Umbilical cord (tissue), 2 donors: ENCODE measurements around the gene SFT2D3. TPM values are rescaled to one million over a fixed set of nuclear protein-coding genes. Genes with fewer than 3 reads are reported as not detected.

Source experiments
- DNase-seq: peaks from one replicate; pipeline ENCODE4 v3.0.0-alpha.2; 2015; ENCODE audit warnings: low spot score
- total RNA-seq: library from RNA; depleted of rRNA; stranded (reverse); fragments of >200 nt; gene quantifications from one replicate; pipeline ENCODE4 v1.2.3, GENCODE V29; 2014; ENCODE audit warnings: low replicate concordance; ENCODE audit not compliant: insufficient read depth

The SFT2D3 gene
- total RNA-seq, 1 donor from 2014 or later, result 7.0 TPM

- no peak for DNase-seq
Observed at GRCh38 chr2:127681288-127681804, 20.0 kb upstream of the SFT2D3 start.

GRCh38 chr2:127681976-127682857 is 19.1 kb upstream of the SFT2D3 start:
- peak; percentile 84 for DNase-seq

DNA sequence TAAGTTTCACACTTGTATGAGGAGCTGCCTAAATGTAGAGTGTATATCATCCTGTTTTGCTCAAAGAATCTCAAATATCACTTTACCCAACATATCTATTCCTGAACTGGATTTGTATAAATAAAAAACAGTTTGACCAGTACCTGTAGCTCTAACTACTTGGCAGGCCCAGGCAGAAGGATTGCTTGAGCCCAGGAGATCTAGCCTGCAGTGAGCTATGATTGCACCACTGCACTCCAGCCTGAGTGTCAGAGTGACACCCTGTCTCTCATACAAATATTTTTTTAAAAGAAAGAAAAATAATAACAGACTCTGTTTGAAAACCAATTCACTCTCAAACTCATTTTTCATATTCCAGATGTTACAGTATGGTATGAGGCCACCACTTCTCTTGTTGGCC is 18.2 kb upstream of the SFT2D3 start:
- no peak for DNase-seq

- DNase-seq, result peak; percentile 73
Observed at GRCh38 chr2:127683757-127684156, 17.5 kb upstream of the SFT2D3 start.

DNA sequence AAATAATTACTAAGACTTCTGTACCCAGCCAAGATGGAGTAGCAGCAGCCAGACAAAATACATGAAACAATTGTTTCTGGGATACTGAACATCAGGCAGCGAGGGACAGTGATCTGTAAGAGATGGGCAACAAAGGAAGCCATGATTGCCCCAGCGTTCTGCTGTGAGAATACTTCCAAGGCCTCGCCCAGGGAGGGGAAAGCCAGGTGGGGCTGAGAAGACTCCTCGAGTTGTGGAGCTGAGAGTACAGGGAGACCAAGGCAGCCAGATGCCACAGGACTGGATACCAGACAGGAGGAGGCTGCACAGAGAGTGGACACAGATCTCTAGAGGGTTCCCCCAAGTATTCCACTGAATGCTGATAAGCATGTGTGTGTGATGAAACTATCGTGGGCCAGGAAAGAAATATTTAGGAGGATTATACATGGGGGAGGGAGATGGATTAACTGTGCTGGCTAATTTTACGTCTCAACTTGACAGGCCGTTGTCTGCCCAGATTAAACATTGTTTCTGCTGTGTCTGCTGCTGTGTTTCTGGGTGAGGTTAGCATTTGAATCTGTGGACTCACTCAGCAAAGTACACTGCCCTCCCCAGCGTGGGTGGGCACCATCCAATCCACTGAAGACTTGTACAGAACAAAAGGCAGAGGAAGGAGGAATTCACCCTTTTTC is 15.8 kb upstream of the SFT2D3 start:
- DNase-seq, result peak; percentile 70

DNA sequence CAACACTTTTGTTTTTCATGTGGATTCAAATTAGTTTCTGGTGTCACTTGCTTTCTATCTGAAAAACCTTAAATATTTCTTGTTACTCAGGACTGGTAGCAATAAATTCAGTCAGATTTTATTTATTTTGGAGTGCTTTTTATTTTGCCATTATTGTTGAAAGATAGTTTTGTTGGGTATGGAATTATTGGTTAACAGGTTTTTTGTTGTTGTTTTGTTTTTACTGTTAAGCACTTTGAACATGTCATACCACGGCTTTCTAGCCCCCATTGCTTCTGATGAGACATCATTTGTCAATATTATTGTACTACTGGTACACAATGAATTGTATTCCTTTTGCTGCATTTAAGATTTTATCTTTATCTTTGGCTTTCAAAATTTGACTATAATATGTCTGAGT is 12.9 kb upstream of the SFT2D3 start:
- no peak for DNase-seq

DNA sequence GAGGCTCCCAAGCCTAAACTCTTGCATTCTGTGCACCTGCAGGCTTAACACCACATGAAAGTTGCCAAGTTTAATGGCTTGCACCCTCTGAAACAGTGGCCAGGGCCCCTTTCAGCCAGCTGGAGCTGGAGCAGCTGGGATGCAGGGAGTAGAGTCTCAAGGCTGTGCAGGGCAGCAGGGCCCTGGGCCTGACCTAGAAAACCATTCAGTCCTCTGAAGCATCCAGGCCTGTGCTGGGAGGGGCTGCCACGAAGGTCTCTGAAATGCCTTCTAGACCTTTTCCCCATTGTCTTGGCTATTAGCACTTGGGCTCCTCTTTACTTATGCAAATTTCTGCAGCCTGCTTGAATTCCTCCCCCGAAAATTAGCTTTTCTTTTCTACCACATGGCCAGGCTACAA is 10.6 kb upstream of the SFT2D3 start:
- no peak for DNase-seq

DNA sequence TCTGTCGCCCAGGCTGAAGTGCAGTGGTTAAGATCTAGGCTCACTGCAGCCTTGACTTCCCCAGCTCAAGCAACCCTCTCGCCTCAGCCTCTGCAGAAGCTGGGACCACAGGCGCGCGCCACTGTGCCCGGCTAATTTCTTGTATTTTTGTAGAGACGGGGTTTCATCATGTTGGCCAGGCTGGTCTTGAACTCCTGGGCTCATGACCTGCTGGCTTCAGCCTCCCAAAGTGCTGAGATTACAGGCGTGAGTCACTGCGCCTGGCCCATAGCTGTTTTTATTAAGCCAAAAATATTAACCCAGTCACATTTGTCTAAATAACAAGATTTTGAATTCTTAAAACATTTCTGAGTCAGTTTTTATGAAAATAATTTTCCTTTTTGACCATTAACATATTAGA is 6.3 kb upstream of the SFT2D3 start:
- DNase-seq, result no peak

- DNase-seq, result peak; percentile 62
Observed at GRCh38 chr2:127695491-127696472, 5.5 kb upstream of the SFT2D3 start.

DNA sequence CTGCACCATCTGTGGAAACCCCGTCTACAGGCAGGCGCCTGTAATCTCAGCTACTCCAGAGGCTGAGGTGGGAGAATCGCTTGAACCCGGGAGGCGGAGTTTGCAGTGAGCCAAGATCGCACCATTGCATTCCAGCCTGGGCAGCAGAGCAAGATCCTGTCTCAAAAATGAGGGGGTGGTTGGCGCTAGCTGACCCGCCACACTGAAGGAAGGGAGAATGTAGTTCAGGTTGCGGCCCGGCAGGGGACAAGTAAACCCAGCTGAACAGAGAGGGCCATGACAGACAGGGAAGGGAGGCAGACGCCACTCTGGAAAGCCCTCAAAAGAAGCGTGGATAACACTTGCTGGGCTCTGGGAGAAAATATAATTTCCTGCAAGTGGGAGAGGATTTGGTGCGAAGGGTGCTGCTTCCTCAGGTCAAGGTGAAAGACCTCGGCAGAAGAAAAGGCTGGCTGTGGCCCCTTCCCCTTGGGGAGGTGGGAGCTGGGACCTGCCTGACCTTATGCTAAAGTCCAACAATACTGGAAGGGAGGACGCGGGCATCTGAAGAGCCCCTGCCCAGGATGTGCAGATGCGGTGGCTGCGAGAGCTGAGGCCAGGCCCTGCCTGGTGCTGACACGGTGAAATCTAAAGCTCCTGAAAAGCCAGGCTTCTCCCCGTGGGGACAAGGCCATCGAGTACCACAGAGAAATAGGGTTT is 3.7 kb upstream of the SFT2D3 start:
- DNase-seq, result no peak

- no peak for DNase-seq
Observed at GRCh38 chr2:127698553-127699355, 2.5 kb upstream of the SFT2D3 start.

DNA sequence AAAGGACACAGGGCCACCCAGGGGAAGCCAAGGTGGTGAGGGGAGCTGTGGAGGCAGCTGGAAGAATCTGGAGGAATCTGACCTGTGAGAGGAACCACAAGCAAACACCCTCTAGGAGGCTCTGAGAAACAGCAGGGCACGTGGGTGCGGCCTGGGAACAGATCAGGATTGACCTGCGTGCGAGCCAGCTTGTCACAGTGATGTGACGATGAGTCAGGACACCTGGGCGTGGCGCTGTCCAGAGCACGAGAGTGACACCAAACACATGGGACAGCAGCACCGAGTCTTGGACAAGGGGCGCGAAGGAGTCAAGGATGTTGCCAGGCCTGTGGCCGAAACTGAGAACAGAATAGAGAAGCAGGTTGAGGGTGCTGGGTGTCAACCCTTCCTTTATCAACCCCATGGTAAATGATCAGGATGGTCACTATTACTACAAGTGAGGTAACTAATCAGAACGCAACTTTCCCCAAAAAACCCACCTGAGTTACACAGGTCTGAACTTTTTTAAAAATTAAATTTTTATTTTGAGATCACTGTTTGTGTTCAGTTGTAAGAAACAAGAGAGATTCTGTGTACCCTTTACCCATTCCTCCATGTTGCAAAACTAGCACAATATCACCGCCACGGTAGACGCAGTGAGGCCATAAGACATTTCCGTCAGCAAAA is 637 bp upstream of the SFT2D3 start:
- no peak for DNase-seq

- DNase-seq, result peak; percentile 81
Observed at GRCh38 chr2:127701651-127702394, 526 bp downstream of the SFT2D3 start.

- DNase-seq, result no peak
Observed at GRCh38 chr2:127702395-127703009, 1.2 kb downstream of the SFT2D3 start.

DNA sequence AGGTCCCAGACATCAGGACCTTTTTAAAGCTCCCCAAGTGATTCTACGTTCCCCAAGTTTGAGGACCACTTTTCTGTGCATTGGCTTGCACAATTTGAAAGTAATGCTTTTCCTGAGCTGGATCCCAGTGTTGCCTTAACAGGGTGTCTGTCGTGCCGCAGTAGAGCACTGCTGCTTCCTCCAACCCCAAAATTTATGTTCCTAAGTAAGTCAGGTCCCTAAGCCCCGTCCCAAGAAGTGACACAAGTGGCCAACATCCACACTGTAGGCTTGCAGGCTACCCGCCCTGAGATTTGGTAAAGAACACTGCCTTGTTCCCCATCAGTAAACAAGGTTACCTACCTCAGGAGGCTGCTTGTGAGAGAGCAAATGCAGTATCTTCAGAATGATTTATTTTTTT is 2.0 kb downstream of the SFT2D3 start:
- no peak for DNase-seq

GRCh38 chr2:127704641-127705390 is 3.5 kb downstream of the SFT2D3 start:
- DNase-seq, result no peak

DNA sequence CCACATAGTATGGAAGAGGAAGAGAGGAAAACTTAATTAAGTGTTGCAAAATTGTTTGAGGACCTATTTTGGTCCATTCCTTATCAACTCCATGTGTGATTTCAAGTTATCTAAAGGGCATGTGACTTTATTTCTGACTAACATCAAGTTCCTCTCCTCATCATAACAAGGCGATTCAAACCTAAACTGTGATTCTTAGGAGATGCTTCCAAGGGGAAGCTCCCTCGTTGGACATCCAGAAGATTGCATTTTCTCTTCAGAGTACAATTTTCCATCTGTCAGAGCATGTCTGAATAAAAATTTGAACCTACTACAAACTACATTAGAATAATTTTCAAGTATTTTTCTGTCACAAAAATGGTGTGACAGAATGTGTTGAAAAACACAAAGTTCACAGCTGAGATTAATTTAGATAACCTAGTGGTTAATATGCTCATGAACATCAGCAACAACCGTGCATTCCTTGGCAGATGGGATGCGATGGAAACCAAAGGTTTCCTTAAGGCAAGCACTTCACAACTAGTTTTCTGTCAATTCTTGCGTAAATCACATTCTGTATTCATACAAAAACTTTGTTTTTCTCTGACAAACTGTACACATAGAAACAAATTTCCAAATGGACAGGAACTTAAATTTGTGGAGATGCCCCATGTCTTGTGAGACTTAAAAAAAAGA is 4.2 kb downstream of the SFT2D3 start:
- no peak for DNase-seq
